Breast epithelium (tissue), 3 donors: ENCODE results near the gene RXFP1.

Experiments used
- POLR2A ChIP-seq: fragments of 450-650 bp; IDR thresholded peaks from one replicate; pipeline ENCODE4 v1.6.1; 2016; ENCODE audit warnings: antibody characterized with exemption, mild to moderate bottlenecking, moderate library complexity
- POLR2AphosphoS5 ChIP-seq, 3 donors: sonication (generic); formaldehyde crosslinking; IDR thresholded peaks; one replicate each; pipeline ENCODE4 v1.6.1; 2017; ENCODE audit warnings: antibody characterized with exemption in 3 of 3
- TF ChIP-seq, protein P1 (sequence below), 3 donors: fragments of 450-650 bp; IDR thresholded peaks; one replicate each; pipeline ENCODE4 v1.5.1; 2016 to 2017; ENCODE audit warnings: antibody characterized with exemption in 3 of 3, mild to moderate bottlenecking in 3 of 3, moderate library complexity in 3 of 3

DNA sequence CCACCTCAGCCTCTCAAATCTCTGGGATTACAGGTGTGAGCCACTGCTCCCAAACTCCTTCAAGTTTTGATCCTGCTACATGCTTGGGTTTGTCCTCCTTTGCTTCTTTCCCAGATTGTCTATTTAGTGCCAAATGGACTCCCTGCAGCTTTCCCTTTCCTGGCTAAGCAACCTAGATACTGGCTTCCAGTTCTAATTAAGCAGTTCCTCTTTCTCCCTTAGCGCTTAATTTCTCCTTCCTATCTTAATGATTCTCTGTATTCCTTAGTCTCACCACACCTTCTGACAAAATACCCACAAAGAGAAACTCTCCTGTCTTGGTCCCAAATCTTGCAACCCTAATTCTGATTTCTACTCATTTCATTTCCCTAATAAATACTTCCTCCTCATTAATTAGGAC, 7.8 kb downstream of the RXFP1 start:
- TF ChIP-seq, protein P1, sequence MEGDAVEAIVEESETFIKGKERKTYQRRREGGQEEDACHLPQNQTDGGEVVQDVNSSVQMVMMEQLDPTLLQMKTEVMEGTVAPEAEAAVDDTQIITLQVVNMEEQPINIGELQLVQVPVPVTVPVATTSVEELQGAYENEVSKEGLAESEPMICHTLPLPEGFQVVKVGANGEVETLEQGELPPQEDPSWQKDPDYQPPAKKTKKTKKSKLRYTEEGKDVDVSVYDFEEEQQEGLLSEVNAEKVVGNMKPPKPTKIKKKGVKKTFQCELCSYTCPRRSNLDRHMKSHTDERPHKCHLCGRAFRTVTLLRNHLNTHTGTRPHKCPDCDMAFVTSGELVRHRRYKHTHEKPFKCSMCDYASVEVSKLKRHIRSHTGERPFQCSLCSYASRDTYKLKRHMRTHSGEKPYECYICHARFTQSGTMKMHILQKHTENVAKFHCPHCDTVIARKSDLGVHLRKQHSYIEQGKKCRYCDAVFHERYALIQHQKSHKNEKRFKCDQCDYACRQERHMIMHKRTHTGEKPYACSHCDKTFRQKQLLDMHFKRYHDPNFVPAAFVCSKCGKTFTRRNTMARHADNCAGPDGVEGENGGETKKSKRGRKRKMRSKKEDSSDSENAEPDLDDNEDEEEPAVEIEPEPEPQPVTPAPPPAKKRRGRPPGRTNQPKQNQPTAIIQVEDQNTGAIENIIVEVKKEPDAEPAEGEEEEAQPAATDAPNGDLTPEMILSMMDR (IDR thresholded peaks at IDR 0.05), result no peak
- no peak for TF ChIP-seq POLR2A
- no peak for TF ChIP-seq POLR2AphosphoS5 (IDR thresholded peaks at IDR 0.05)
